Omental fat pad (tissue), 4 donors: ENCODE data around the gene HOXA11. TPM values are rescaled to one million over a fixed set of nuclear protein-coding genes. Genes with fewer than 3 reads are reported as not detected.

Experiments used
- ATAC-seq: fragments of 150-250 bp; one replicate; pipeline ENCODE4 v1.9.1; 2016; ENCODE audit warnings: mild to moderate bottlenecking, moderate library complexity; ENCODE audit not compliant: low FRiP score
- DNase-seq: peaks from one replicate; pipeline ENCODE4 v3.0.0-alpha.2; 2019; ENCODE audit warnings: low spot score
- total RNA-seq, 4 donors: library from RNA; depleted of rRNA; stranded (reverse); fragments of >200 nt; gene quantifications; one replicate each; pipeline ENCODE4 v1.1.0, GENCODE V29; 2016
- TF ChIP-seq, protein P1 (sequence below), 3 donors: fragments of 450-650 bp; IDR thresholded peaks; one replicate each; pipeline ENCODE4 v1.5.1; 2016 to 2017; ENCODE audit warnings: antibody characterized with exemption in 3 of 3, mild to moderate bottlenecking in 3 of 3, moderate library complexity in 2 of 3

Gene HOXA11
- total RNA-seq, 4 donors from 2014 or later = not detected

DNA sequence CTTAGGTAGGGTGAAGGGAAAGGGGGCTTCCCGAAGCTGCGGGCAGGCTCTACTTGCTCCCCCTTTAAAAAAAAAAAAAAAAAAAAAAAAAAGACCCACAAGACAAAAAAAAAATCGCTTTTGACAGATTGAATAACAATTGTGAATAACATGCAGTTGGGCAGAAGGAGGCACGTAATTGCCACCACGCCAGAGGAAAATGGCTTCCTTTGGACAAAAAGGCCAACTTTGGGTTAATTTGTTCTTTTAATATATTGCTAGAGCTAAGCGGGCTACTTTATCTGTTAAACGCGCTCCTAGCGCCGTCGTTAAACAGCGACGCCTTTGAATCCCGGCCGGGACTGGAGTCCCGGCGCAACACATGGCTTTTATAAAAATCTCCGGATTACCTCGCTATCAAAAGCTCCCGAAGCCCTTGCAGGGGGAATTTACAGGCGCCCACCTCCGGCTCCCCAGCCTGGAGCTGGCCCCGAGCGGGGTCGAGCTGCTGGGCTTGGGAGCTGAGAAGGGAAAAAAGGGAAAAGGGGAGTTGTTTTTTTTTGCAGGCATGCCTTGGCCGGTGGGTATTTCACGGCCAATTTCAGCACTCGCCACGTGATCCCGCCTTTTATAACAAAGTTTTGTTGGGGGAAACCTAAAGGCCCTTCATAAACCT, 1.2 kb downstream of the HOXA11 start:
- no peak for DNase-seq
- TF ChIP-seq, protein P1, sequence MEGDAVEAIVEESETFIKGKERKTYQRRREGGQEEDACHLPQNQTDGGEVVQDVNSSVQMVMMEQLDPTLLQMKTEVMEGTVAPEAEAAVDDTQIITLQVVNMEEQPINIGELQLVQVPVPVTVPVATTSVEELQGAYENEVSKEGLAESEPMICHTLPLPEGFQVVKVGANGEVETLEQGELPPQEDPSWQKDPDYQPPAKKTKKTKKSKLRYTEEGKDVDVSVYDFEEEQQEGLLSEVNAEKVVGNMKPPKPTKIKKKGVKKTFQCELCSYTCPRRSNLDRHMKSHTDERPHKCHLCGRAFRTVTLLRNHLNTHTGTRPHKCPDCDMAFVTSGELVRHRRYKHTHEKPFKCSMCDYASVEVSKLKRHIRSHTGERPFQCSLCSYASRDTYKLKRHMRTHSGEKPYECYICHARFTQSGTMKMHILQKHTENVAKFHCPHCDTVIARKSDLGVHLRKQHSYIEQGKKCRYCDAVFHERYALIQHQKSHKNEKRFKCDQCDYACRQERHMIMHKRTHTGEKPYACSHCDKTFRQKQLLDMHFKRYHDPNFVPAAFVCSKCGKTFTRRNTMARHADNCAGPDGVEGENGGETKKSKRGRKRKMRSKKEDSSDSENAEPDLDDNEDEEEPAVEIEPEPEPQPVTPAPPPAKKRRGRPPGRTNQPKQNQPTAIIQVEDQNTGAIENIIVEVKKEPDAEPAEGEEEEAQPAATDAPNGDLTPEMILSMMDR (IDR thresholded peaks at IDR 0.05) = no peak
- ATAC-seq = no peak

DNA sequence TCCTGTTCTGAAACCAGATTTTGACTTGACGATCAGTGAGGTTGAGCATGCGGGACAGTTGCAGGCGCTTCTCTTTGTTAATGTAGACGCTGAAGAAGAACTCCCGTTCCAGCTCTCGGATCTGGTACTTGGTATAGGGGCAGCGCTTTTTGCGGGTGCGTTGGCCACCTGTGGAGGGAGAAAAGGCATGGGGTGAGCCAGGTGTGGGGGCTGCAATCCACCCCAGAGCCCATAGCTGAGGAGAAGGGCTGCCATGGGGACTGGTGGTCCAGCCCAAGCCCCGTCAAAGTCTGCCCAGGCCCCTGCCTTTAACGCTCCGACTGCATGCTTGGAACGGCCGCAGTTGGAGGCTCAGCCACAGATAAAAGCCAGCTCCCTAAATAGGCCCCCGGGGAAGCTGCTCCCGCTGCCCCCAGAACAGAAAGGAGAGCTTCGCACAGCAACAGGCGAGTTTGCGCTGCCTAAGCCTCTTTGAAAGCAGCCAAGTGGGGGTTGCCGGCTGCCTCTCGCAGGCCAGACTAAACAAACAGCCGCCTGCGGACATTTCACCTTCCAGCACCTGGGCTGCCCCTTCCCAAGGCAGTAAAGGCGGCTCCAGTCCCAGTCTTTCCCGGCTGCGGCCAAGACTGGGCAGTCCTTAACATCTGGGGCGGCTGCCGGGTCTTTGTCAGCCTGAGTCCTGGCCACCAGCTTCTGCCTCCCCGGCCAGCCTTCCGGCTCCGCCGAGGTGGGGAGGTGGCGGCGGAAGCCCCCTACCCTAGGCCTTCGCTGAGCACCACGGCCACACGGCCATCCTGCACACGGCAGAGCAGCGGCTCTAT, 2.0 kb downstream of the HOXA11 start:
- DNase-seq = peak; percentile 18
- peak; percentile 25 for ATAC-seq
- TF ChIP-seq, protein P1 (IDR thresholded peaks at IDR 0.05) = no peak

DNA sequence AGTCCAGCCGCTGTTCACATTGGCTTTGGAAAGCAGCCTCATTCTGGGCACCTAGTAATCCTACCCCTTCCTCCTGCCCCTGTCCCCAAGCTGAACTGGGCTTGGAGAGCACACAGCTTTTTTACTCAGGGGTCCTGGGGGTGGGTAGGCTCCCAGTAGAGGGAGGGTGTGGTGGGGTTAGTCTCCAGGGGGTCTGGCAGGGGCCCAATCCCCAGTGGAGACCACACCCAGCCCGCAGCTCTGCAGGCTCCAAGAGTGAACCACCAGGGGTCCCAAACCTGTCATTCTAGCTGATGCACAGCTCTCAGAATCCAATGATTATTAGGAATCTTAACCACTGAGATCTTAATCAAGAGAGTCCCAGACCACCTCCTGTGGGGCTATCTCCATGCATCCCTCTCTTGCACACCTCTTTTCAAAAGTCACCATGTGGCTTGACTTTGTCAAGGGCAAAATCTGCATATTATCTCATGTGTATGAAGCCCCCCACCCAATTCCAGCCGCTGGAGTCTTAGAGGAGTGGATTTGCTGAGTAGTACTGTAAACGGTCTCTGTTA, 2.7 kb downstream of the HOXA11 start:
- peak; percentile 14 for DNase-seq
- ATAC-seq = no peak
- TF ChIP-seq, protein P1 (IDR thresholded peaks at IDR 0.05) = no peak

DNA sequence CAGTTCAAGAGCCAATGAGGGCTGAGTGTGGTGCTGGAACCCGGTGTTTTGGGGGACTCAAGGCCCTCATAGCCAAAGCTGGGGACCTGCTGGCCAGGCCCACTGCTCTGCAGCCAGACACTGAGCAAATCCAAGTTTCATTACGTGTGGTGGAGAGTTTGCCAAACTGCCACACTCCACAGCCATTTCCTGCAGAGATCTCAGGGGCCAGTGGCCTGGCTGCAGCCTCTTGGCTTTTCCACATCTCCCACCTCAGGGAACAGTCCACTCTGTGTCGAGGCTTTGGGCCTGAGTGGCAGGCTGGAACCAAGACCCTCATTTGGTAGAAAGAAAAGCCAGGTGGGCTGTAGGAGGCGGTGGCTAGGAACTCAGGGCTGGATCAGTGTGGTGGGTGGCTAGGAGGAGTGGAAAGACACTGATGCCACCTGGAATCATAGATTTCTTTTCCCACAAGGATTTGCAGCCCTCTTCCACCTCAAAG, 3.2 kb downstream of the HOXA11 start:
- DNase-seq (no peak), ATAC-seq (no peak)
- TF ChIP-seq, protein P1 (IDR thresholded peaks at IDR 0.05) = no peak

DNA sequence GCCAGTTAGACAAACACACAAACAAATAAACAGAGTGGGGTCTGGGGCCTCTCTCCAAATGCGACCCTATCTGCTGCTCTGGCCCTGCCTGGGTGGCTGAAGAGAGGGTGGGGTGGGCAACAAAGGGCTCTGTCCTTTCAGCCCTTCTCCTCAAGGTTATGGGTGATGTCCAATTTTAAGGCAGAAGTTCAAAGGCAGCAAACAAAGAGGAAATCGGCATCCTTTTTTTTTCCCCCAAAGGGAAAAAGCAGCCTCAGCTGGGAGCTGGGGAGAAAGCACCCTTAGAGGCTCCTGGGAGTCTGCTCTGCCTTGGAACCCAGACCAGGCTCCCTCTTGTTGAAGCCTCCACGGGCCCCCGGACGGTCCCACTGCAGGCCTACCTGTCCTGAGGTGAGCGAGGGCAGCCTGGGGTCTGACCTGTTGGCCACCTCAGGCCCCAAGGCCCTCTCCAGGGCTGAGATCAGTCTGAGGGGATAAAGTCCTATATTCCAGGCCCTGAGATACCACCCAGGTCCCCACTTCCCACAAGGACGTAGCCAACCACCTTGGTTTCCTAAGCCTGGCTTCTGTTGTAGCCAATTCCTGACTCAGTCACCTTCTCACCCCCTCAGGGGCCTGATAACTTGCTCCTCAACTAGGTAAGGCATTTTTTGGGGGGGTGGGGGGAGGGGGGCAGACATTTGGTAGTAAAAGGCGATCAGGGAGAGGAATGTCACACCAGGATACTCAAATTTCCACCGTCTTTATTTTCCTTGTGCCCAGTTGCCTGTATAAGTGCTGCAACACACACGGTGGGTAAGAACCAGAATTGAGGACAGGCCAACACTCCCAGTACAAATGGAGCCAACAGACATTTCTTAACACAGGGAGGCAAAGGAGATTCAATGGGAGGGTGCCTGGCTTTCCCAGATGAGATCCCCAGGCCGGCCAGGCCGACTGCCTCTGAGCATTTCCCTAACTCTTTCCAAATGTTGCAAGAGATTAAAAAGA, 4.3 kb downstream of the HOXA11 start:
- peak; percentile 7 for DNase-seq
- TF ChIP-seq, protein P1 (IDR thresholded peaks at IDR 0.05) = no peak
- no peak for ATAC-seq
